NCI-H1694 treated with DMSO at 0.1 percent for 48 hours (cell line): ENCODE results near the gene LCMT2.
"Not testable (repeated sequence)": the region's sequence is repeated elsewhere in the genome, so short reads cannot be mapped to it uniquely, and the experiment has no call there.

Experiments used
- DNase-seq: peaks from one replicate; lab custom pipeline; 2025; lab: John Stamatoyannopoulos, UW

Gene LCMT2

GRCh38 chr15:43316016-43316970 lies 14.1 kb downstream of the LCMT2 start:
- no peak for DNase-seq

- no peak for DNase-seq
Measured at GRCh38 chr15:43314171-43314570, 16.2 kb downstream of the LCMT2 start.

DNA sequence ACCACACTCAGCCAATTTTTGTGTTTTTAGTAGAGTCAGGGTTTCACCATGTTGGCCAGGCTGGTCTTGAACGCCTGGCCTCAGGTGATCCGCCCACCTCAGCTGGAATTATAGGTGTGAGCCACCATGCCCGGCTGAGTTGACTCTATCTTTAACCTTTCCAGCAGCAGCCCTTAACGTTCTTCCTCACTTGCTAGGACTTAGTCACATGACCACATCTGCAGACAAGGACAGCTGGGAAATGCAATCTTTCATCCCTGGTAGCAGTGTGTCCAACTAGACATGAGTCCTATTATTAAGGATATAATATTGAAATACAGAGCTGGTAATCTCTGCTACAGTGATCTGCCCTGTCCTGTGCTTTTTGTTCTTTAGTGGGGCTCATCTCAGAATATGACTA lies 18.0 kb downstream of the LCMT2 start:
- DNase-seq: no peak

DNA sequence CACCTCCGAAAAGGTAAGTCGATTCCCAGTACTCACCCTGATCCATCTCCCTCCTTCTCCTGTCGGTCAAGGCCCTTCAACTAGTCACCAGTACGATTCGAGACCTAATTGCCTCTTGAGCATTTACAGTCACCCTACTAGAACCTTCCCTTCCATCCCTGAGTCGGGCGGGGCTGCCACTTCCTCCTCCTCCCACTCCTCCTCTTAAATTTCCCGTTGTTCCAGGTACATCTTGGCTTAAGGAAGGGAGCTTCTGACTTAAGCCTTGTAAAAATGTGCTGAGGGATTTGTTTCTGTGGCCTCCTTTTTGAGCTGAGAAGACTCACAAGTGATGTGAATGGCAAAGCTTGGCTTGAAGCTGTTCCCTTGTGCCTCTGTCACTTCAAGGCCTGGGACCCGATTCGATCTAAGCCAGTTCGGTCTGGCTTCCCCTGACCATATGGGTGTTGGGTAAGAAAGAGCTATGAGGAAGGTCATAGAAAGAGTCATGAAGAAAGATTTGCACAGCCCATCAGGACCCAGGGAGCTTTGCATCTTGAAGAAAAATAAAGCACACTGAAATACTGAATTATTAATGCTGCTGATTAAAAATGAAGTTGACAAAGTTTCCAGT lies 28.1 kb downstream of the LCMT2 start, which contains the start of gene TGM7:
Gene TGM7, minus strand, starts transcription at position 51 of the 613 bp plus-strand sequence.
- DNase-seq: no peak

- DNase-seq: no peak
Measured at GRCh38 chr15:43299884-43300283, 30.5 kb downstream of the LCMT2 start.

- no peak for DNase-seq
Measured at GRCh38 chr15:43299411-43299810, 31.0 kb downstream of the LCMT2 start.

- no peak for DNase-seq
Measured at GRCh38 chr15:43294091-43294706, 36.2 kb downstream of the LCMT2 start.

GRCh38 chr15:43293432-43293831 lies 36.9 kb downstream of the LCMT2 start:
- no peak for DNase-seq

GRCh38 chr15:43292375-43293078 lies 37.8 kb downstream of the LCMT2 start:
- no peak for DNase-seq

DNA sequence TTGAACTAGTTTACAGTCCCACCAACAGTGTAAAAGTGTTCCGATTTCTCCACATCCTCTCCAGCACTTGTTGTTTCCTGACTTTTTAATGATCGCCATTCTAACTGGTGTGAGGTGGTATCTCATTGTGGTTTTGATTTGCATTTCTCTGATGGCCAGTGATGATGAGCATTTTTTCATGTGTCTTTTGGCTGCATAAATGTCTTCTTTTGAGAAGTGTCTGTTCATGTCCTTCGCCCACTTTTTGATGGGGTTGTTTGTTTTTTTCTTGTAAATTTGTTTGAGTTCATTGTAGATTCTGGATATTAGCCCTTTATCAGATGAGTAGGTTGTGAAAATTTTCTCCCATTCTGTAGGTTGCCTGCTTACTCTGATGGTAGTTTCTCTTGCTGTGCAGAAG lies 40.7 kb downstream of the LCMT2 start:
- DNase-seq: not testable (repeated sequence)

GRCh38 chr15:43287254-43287653 lies 43.1 kb downstream of the LCMT2 start:
- no peak for DNase-seq

DNA sequence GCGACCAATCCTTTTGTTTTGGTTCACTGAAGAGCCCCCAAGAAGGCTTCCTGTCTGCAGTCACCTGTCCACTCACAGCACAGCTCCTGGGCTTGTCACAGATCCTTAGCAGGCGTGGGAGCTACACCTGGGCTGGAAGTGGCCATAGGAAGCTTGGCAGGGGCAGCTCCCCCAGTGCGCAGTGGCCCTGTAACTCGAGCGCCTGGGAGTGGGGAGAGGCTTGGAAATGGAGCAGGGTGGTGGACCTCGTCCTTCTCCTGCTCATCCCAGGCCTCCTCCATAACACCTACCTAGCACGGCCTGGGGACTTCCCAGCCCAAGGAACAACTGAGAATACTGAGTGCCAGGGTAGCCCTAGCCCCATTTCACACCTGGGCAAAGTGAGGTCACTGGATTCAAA lies 44.3 kb downstream of the LCMT2 start:
- no peak for DNase-seq

DNA sequence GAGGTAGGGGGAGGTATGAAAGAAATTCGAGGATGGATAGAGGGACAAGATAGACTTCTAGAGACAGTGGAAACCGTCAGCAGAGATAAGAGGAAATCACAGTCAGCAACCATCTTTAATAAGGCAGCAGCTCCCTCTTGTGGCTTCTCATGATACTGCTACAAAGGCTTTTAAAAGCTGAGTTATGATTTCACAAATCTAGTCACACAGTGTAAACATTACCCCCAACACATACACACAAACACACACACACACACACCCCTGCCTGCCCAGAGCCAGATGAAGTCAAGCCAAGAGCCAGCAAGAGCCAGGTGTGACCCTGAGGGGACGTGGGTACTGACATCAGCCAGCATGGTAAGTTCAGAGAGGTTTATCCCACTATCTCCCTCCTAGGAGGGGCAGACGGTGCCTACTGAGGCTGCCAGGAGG lies 44.8 kb downstream of the LCMT2 start:
- DNase-seq: peak; percentile 77

DNA sequence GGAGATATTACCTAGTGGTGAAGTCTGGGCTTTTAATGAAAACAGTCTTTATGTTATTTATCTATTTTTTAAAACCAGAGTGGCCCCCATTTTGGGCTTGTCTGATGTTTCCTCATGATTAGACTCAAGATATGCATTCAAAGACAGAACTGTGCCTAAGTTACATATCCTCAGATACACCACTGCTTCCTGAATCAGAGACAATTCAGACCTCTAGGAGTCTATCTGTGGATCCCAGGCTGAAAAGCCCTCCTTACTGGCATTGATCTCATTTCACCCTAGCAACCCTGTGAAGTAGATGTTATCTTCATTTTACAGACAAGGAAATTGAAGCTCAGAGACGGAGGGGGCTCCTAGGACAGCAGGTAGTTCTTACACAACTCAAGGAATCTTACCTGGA lies 46.8 kb downstream of the LCMT2 start:
- DNase-seq: no peak

DNA sequence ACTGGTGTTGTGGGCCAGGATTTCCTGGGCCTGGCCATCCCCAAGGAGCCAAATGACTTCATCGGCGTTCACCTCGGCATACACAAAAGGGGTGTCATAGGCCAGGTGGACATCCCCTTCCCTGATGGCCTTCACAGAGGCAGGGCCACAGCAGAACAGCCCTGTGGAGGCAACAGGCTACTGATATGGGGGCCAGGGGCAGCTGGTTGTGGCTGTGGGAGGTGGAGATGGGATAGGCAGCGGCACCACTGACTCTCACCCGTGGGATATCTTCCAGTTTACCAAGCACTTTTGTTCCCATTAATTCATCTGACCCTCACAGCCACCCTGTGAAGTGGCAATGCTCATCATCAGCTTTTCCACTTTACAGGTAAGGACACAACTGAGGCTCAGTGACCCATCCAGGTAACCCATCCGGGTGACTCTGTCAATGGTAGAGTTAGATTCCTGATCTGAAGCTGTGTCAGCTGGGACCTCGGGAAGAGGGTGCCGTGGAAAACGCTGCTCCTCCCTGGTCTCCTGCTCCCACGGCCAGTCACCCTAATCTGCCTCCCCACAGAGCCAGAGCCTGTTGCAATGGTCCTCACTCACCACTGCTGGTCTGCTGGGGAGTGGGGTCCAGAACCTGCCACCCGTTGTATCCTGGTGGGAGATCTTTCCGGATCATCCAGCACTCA lies 48.3 kb downstream of the LCMT2 start:
- DNase-seq: no peak

GRCh38 chr15:43280996-43281395 lies 49.4 kb downstream of the LCMT2 start:
- no peak for DNase-seq

DNA sequence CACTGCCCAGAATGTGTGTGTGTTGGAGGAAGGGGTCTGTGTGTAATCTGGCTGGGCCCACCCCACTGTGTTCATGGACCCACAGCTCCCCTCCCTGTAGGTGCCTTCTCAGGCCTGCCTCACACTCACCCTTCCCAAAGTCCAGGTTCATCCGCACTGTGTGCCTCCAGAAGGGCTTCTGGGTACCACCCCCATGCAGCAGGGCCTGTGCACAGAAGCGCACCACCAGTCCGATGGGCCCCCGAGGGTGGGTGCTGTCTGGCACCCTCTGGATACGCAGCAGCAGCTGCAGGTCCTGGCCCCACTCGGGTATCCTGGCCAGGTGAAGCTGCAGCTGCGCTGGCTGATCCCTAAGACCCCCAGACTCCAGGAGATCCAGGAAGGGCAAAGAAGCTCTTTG lies 50.9 kb downstream of the LCMT2 start:
- no peak for DNase-seq

DNA sequence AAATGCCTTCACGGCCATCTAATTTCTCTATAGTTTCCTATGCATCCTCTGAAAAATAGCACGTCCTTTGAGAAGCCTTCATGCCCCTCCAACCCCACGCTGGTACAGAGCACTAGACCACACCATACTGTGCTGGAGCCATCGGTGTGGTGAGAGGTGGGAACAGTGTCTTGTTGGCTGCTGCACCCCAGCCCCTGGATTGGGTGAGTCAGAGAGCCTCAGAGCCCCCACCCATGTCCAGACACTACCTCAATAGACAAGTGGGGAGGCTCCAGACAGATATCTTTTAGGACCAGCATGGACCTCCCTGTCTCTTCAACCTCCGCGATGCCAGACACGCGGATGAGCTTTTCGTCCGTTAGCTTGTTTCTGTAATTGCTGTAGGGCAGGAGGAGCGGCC lies 51.5 kb downstream of the LCMT2 start:
- no peak for DNase-seq

DNA sequence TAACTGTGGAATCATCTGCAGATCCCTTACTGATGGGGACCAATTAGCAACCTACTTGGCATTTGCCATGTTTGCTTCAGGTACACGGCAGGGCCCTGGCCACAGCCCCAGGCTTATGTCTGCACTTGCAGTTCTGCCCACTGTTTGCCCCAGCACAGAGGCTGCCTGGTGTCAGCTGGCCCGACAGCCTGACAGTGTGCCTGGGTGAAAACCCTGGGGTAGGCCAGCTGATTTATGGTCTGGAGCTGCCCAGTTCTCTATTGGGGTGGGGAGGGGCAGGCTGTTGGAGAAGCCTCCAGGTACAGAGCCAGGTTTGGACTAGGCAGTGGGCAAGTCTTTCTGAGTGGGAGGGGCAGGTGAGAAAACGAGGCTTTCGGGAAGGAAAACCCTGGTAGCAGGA lies 52.5 kb downstream of the LCMT2 start:
- no peak for DNase-seq

- DNase-seq: no peak
Measured at GRCh38 chr15:43277231-43277823, 53.0 kb downstream of the LCMT2 start.

DNA sequence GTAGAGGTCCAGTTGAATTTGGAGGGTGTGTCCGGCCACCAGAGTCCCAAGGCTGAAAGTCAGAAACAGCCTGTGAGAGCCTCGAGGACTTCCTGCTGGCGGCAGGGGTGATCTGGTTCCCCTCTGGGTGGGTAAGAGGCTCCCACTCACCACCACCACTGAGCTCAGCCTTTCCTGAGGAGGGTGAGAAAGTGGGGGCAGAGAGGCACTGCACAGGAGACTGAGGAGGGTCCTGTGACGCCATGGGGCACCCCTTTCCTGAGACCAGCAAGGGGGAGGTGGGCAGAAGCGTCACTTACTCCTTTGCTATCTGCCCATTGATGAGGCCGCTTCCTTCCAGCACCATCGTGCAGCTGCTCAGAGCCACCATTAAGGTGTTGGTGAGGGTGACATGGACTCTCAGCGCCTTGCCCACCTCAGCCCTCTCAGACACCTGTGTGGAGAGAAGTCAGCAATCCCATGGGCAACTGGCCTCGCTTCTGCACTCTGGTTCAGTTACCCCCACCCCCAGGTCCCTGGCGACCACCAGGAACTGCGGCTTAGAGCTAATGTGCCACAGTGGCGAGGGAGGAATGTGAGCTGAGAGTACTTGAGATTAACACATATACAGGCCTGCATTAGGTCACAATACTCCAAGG lies 53.7 kb downstream of the LCMT2 start:
- DNase-seq: no peak
